GM12873 (cell line): ENCODE results near the gene MAGEF1.

Source experiments
- CTCF ChIP-seq: IDR thresholded peaks from 2 replicates; pipeline ENCODE4 v1.5.1; 2012; ENCODE audit warnings: low read depth, mild to moderate bottlenecking, moderate library complexity, low read length, control low read depth; ENCODE audit not compliant: insufficient read depth; ENCODE audit errors: missing control alignments

Gene MAGEF1

GRCh38 chr3:184700759-184701158 lies 11.1 kb downstream of the MAGEF1 start:
- TF ChIP-seq CTCF, result no peak

- no peak for TF ChIP-seq CTCF
Measured at GRCh38 chr3:184697845-184698244, 14.0 kb downstream of the MAGEF1 start.

- no peak for TF ChIP-seq CTCF
Measured at GRCh38 chr3:184696697-184697096, 15.2 kb downstream of the MAGEF1 start.

GRCh38 chr3:184694716-184695115 lies 17.1 kb downstream of the MAGEF1 start:
- TF ChIP-seq CTCF, result no peak

GRCh38 chr3:184694133-184694665 lies 17.7 kb downstream of the MAGEF1 start:
- TF ChIP-seq CTCF, result no peak

GRCh38 chr3:184693011-184693975 lies 18.6 kb downstream of the MAGEF1 start:
- TF ChIP-seq CTCF, result no peak

- no peak for TF ChIP-seq CTCF
Measured at GRCh38 chr3:184691397-184692231, 20.2 kb downstream of the MAGEF1 start.
